K562 (cell line): ENCODE results near the gene AASDH. TPM values are rescaled to one million over a fixed set of nuclear protein-coding genes. Genes with fewer than 3 reads are reported as not detected.

Experiments used
- CTBP1 ChIP-seq: fragments of 450-650 bp; IDR thresholded peaks from 2 replicates; pipeline ENCODE4 v1.6.1; 2016; ENCODE audit warnings: borderline replicate concordance
- EP400 ChIP-seq: fragments of 450-650 bp; IDR thresholded peaks from 2 replicates; pipeline ENCODE4 v1.6.1; 2017; ENCODE audit warnings: antibody characterized with exemption, mild to moderate bottlenecking, moderate library complexity
- FOXA3 ChIP-seq, 2 experiments: fragments of 450-650 bp in 1 of 2; sonication (generic) in 1 of 2; formaldehyde crosslinking; IDR thresholded peaks in 1 of 2; conservative IDR thresholded peaks in 1 of 2; 2 replicates each; pipeline versions ENCODE4 v1.4.0 to v1.8.0; 2020 to 2022; ENCODE audit warnings: mild to moderate bottlenecking in 2 of 2, missing genetic modification reagents in 1 of 2
- HMG20A ChIP-seq: fragments of 450-650 bp; formaldehyde crosslinking; conservative IDR thresholded peaks from 2 replicates; pipeline ENCODE4 v1.4.0; 2020; ENCODE audit warnings: mild to moderate bottlenecking, mixed read lengths
- KDM2B ChIP-seq: fragments of 250-450 bp; sonication (Bioruptor Pico); IDR thresholded peaks from 2 replicates; pipeline ENCODE4 v1.8.0; 2021; ENCODE audit warnings: mild to moderate bottlenecking, moderate library complexity
- LCOR ChIP-seq: sonication (generic); formaldehyde crosslinking; IDR thresholded peaks from 2 replicates; pipeline ENCODE4 v1.8.0; 2022; ENCODE audit warnings: mild to moderate bottlenecking, missing genetic modification reagents
- MECOM ChIP-seq: fragments of 250-450 bp; sonication (Bioruptor Pico); IDR thresholded peaks from 2 replicates; pipeline ENCODE4 v1.8.0; 2022; ENCODE audit warnings: inconsistent platforms
- MEF2D ChIP-seq: conservative IDR thresholded peaks from 2 replicates; pipeline ENCODE4 v1.6.1; 2016; ENCODE audit warnings: low read depth, missing genetic modification characterization, missing compliant biosample characterization
- NFE2L1 ChIP-seq: fragments of 450-650 bp; IDR thresholded peaks from 2 replicates; pipeline ENCODE4 v1.6.1; 2016; ENCODE audit warnings: missing genetic modification characterization, low read depth, mild to moderate bottlenecking, missing compliant biosample characterization, moderate library complexity, borderline replicate concordance
- PURB ChIP-seq: sonication (generic); formaldehyde crosslinking; IDR thresholded peaks from 2 replicates; pipeline ENCODE4 v1.9.0; 2021; ENCODE audit warnings: low read depth, mild to moderate bottlenecking, missing genetic modification reagents
- PYGO2 ChIP-seq: fragments of 450-650 bp; IDR thresholded peaks from 2 replicates; pipeline ENCODE4 v1.6.1; 2016; ENCODE audit warnings: mild to moderate bottlenecking, missing genetic modification characterization, moderate library complexity, missing compliant biosample characterization
- SAFB ChIP-seq: fragments of 200-400 bp; formaldehyde crosslinking; IDR thresholded peaks from 2 replicates; pipeline ENCODE4 v1.6.1; 2017; ENCODE audit warnings: low read depth, low read length, borderline replicate concordance
- TCF3 ChIP-seq: sonication (generic); formaldehyde crosslinking; IDR thresholded peaks from 2 replicates; pipeline ENCODE4 v1.4.0; 2020; ENCODE audit warnings: mild to moderate bottlenecking, missing genetic modification reagents
- XRCC5 ChIP-seq: fragments of 200-400 bp; formaldehyde crosslinking; IDR thresholded peaks from 2 replicates; pipeline ENCODE4 v1.6.1; 2017; ENCODE audit warnings: low read depth, mild to moderate bottlenecking, low read length
- ZNF23 ChIP-seq: fragments of 250-450 bp; sonication (Bioruptor Pico); IDR thresholded peaks from 2 replicates; pipeline ENCODE4 v1.4.0; 2020; ENCODE audit warnings: mild to moderate bottlenecking
- ZNF696 ChIP-seq: fragments of 250-450 bp; sonication (Bioruptor Pico); conservative IDR thresholded peaks from 2 replicates; pipeline ENCODE4 v1.4.0; 2020; ENCODE audit warnings: mild to moderate bottlenecking, moderate library complexity
- ZSCAN29 ChIP-seq: fragments of 450-650 bp; IDR thresholded peaks from 2 replicates; pipeline ENCODE4 v1.6.1; 2017
- polyA plus RNA-seq, 8 experiments: library from polyadenylated mRNA; depleted of rRNA in 4 of 8; stranded (reverse) in 5 of 8; unstranded in 3 of 8; fragments of >200 nt; fragmentation: Nextera tagmentation in 2 of 8; fragmentation: Illumina TruSeq in 1 of 8; extraction: Ambion mirVana in 2 of 8; extraction: Trizol in 1 of 8; gene quantifications; 2 replicates each; pipeline versions ENCODE4 v1.2.1 to v1.2.3, GENCODE V29; 2011 to 2014; ENCODE audit warnings: inconsistent platforms in 1 of 8, missing spikeins in 1 of 8
- total RNA-seq, 7 experiments: library from RNA; depleted of rRNA in 6 of 7; stranded (reverse); fragments of >200 nt in 6 of 7; fragmentation: Illumina TruSeq in 2 of 7; extraction: Trizol in 2 of 7; gene quantifications; 2 replicates each; pipeline versions ENCODE4 v1.2.1 to v1.2.3, GENCODE V29; 2011 to 2021; ENCODE audit warnings: low replicate concordance in 1 of 7
- TF ChIP-seq, protein P1 (sequence below), 2 experiments: fragments of 450-650 bp; IDR thresholded peaks; 2 replicates each; pipeline ENCODE4 v1.6.1; 2018; ENCODE audit warnings: mild to moderate bottlenecking in 2 of 2, low read depth in 1 of 2; ENCODE audit not compliant: partially characterized antibody in 2 of 2
- TF ChIP-seq, protein P2 (sequence below), 3 experiments: IDR thresholded peaks in 2 of 3; conservative IDR thresholded peaks in 1 of 3; 2 replicates each; pipeline ENCODE4 v1.5.1; 2011 to 2012; ENCODE audit warnings: low read length in 3 of 3, mild to moderate bottlenecking in 3 of 3, control low read depth in 2 of 3, improper control_type of control experiment in 1 of 3, inconsistent platforms in 1 of 3, low read depth in 1 of 3, mixed read lengths in 1 of 3, moderate library complexity in 1 of 3; ENCODE audit not compliant: insufficient read depth in 2 of 3

Gene AASDH
- total and polyA plus RNA-seq, 9 of the 15 experiments (the other 6 are each of a cell fraction or from before 2014, with no cell fraction given) = 8.6 to 29.7 (median 13.7) TPM

DNA sequence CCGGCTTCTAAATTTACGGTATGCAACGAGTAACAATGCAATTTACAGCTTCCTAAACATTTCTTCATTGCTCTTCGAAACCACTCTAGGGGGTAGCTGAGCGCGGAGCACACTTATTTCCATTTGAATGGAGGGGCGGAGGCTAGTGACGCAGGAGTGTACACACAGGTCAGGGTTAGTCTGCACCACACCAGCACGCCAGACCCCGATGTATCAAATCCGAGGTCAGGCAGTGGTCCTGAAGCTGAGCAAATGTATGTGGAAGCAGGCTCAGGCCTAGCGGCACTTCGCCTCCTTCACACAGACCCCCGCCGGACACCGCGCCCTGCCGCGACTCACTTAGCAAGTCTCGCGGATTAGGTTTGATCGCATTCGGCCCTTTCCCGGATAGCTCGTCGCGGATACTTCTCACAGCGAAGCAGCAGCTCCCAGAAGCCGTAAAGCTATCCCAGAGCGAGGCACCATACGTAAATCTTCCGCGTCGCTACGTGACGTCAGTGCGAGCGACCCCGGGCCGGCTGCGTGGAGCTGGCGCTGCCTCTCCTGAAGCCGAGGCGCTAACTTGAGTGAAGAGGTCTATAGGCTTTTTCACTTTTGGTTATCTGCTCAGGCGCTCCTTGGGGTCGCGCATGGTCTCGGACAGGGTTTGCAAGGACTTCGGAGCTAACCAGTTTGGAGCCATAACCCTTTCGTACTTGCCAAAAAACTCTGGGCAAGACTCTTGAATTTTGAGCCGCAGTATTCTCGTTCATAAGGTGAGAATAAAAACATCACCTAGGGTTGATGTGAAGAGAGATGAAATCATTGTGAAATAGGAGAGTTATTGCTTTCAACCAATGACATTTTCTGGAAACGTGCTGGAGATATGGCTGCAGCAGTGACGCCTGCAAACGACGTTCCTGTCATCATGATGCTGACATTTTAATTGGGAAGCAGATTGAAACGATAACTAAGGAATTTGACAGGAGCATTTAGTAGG, at the start of gene AASDH (continued):
- TF ChIP-seq, protein P1, sequence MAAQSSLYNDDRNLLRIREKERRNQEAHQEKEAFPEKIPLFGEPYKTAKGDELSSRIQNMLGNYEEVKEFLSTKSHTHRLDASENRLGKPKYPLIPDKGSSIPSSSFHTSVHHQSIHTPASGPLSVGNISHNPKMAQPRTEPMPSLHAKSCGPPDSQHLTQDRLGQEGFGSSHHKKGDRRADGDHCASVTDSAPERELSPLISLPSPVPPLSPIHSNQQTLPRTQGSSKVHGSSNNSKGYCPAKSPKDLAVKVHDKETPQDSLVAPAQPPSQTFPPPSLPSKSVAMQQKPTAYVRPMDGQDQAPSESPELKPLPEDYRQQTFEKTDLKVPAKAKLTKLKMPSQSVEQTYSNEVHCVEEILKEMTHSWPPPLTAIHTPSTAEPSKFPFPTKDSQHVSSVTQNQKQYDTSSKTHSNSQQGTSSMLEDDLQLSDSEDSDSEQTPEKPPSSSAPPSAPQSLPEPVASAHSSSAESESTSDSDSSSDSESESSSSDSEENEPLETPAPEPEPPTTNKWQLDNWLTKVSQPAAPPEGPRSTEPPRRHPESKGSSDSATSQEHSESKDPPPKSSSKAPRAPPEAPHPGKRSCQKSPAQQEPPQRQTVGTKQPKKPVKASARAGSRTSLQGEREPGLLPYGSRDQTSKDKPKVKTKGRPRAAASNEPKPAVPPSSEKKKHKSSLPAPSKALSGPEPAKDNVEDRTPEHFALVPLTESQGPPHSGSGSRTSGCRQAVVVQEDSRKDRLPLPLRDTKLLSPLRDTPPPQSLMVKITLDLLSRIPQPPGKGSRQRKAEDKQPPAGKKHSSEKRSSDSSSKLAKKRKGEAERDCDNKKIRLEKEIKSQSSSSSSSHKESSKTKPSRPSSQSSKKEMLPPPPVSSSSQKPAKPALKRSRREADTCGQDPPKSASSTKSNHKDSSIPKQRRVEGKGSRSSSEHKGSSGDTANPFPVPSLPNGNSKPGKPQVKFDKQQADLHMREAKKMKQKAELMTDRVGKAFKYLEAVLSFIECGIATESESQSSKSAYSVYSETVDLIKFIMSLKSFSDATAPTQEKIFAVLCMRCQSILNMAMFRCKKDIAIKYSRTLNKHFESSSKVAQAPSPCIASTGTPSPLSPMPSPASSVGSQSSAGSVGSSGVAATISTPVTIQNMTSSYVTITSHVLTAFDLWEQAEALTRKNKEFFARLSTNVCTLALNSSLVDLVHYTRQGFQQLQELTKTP (IDR thresholded peaks at IDR 0.05; ENCODE audit: low read depth in 1 of 2, partially characterized antibody in 2 of 2) = no peak
- TF ChIP-seq PURB (CRISPR knock-in tag) (no peak), ZSCAN29 (peak; percentile 34; the same call in 1 of the 2 replicates), PYGO2 (tag) (no peak), ZNF696 (CRISPR knock-in tag) (no peak), FOXA3 (CRISPR knock-in tag; conservative IDR thresholded peaks at IDR 0.05 in 1 of 2, IDR thresholded peaks at IDR 0.05 in 1 of 2) (peak; percentile 39 to 89), HMG20A (no peak), CTBP1 (peak; percentile 76; the same call in 1 of the 2 replicates), LCOR (peak; percentile 71; the same call in 1 of the 2 replicates), SAFB (no peak), TCF3 (peak; percentile 36; the same call in 1 of the 2 replicates), NFE2L1 (no peak), ZNF23 (CRISPR knock-in tag) (no peak), KDM2B (no peak), MECOM (no peak), EP400 (peak; percentile 96), MEF2D (tag) (no peak), XRCC5 (no peak)
- TF ChIP-seq, protein P2, sequence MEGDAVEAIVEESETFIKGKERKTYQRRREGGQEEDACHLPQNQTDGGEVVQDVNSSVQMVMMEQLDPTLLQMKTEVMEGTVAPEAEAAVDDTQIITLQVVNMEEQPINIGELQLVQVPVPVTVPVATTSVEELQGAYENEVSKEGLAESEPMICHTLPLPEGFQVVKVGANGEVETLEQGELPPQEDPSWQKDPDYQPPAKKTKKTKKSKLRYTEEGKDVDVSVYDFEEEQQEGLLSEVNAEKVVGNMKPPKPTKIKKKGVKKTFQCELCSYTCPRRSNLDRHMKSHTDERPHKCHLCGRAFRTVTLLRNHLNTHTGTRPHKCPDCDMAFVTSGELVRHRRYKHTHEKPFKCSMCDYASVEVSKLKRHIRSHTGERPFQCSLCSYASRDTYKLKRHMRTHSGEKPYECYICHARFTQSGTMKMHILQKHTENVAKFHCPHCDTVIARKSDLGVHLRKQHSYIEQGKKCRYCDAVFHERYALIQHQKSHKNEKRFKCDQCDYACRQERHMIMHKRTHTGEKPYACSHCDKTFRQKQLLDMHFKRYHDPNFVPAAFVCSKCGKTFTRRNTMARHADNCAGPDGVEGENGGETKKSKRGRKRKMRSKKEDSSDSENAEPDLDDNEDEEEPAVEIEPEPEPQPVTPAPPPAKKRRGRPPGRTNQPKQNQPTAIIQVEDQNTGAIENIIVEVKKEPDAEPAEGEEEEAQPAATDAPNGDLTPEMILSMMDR (IDR thresholded peaks at IDR 0.05 in 2 of 3, conservative IDR thresholded peaks at IDR 0.05 in 1 of 3; ENCODE audit: insufficient read depth in 2 of 3, low read depth in 1 of 3, low read length in 3 of 3) = peak in 2 of 3 experiments; percentile 4 to 10; a peak in 1 of 6 replicates
